GM21737 (cell line): ENCODE data around the gene PTGIS.
"Not testable (repeated sequence)": the region's sequence is repeated elsewhere in the genome, so short reads cannot be mapped to it uniquely, and the experiment has no call there.

Source experiments
- ATAC-seq: cut with Tn5 transposase; IDR thresholded peaks from one replicate; pipeline ENCODE4 v1.9.1; 2021; ENCODE audit warnings: mild to moderate bottlenecking, moderate library complexity; ENCODE audit not compliant: unreplicated experiment

Gene PTGIS

DNA sequence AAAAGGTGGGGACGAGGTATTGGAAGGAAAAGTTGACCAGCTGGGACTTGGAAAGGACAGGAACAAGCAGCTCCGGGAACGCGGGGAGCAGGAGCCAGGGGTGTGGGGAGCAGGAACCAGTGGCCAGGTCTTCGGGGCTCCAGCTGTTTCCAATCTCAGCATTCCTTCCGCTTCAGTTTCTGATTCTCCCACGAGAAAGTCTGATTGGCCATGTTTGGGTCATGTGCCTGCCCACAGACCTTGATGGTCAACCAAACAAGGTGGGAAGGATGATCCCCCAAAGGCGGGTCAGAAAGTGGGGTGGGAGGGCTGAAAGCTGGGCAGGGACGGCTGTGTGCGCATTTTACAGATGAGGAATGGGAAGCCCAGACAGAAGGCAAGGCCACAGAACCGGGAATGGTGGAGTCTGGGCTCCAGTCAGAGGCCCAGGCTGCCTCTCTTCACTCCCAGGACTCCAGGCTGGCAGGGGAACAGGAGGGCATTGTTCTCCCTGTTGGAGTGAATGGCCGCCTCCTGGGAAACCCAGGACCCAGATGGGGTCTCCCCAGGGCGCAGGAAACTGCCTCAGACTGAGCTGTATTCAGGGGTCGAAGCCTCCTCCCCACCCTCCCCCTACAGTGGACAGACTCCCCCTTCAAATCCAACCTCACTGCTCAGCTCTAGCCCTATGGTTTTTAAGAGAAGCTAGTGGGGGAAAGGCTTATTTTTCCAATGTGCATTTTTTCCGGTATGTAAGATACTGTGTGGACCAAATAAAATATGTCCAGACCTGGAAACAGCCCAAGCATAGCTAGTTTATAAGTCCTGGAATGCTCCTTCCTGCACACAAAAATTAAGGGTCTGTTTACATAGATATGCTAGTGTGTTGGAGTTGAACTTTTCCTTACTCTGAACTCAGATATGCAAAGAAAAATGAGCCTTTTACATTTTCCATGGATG, 12.2 kb upstream of the PTGIS start:
- no peak for ATAC-seq

DNA sequence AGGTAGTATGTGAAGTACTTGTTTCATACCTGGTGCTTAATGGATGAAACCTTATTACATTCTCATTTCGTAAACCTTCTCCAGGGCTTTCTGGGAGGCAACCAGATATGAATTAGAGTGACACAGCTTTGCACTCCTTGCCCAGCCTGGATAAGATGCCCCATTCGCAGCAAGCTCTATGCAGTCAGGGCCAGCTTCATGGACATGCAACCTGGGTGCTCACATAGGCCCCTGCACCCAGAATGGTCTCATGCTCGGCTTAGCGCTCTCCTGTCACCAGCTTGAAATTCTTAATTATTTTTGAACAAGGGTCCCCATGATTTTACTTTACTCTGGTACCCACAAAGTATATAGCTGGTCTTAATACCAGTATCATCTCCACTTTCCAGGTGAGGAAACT, 11.3 kb upstream of the PTGIS start:
- ATAC-seq, result no peak

GRCh38 chr20:49578436-49578835, 10.5 kb upstream of the PTGIS start:
- no peak for ATAC-seq

DNA sequence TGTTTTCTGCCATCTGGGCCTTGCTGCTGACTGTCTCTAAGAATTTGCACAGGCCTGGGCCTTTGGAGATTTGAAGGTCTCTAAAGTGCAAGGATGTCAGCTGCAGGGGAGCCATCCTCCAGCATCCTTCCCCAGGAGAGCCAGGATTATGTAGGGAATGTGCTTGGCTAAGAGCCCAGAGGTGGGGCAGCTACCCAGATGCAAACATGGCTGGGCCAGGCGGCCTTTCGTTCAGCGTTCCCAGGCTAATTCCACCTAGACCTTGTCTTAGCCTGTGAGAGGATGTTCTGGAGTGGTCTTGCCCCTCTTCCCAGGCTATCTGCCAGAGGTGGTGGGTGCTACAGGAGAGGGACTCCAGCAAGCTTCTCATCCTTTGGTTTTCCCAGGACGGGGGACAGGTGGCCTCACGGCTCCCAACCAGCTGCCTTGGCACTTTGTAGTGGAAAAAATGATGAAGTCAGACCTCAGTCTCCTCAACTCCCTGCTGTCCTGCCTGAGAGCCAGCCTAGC, 7.7 kb upstream of the PTGIS start:
- no peak for ATAC-seq

DNA sequence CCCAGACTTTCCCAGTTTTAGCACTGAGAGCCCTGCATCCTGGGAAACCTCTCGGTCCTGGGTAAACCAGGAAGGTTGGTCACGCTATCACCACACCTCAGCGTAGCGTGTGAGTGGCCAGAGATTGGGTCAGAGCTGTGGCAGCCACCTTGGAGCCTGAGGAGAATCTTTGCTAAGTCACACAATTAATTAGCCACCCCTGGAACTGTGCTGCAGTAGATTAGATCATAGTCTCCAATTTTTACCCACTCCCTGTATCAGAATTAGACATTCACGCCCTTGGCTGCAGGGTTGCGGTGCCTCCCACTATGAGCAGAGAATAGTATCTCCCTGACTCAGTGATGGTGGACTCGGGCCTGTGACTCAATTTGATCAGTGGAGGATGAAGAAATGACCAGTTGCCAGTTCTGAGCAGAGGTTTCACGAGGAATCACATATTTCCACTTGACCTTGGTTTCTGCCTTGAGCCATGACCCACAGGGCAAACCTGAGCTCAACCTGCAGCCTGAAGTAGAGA, 6.0 kb upstream of the PTGIS start:
- ATAC-seq, result no peak

DNA sequence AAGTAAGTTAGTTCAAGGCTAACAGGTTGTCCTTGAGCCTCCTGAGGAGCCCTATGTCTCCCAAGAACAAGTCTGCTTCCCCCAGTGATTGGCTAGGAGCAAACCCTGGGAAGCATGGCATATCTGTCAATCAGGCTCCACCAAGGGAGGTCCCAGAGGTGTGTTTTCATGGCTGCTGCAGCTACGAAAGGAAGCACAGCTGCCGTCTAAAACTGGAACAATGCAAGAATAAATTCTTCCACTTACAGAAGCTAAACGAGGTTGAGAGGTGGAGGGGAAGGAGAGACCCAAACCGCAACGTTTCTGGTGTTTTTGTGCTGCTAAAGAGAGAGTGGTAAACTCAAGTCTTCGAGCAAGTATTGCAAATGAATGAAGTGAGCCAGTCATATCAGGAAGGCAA, 4.9 kb upstream of the PTGIS start:
- no peak for ATAC-seq

GRCh38 chr20:49571553-49571835, 3.6 kb upstream of the PTGIS start:
- ATAC-seq, result no peak

DNA sequence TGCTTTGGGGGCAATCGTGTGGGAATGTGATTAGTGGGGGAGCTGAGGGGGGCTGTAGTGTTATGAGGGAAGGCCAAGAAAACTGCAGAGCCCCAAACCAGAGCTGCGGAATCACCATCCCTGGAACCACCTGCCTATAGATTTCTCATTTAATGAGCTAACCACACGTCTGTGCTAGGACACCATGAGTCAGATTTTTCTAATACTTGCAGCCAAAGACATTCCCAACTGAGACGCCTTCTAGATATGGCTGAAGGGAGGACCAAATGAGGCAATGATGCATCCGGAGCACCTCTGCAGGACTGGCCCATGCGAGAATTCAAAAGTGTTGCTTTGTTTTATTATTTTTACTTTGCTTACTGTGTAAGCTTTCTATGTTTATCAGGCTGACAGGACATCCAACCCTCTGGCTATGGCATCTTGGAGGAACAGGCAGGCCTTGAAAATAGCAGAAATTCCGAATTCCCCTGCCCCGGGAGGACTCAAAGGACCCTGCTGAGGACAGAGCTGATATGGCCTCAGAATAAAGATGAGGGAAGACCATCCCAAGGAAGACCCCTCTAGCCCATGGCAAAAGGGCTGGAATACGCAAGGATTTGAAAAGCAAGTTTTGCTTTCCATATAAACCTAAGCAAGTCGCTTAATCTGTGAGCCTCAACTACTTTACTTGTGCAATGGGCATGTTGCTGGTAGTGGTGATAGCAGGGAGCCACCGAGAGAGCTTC, 3.1 kb upstream of the PTGIS start:
- no peak for ATAC-seq

DNA sequence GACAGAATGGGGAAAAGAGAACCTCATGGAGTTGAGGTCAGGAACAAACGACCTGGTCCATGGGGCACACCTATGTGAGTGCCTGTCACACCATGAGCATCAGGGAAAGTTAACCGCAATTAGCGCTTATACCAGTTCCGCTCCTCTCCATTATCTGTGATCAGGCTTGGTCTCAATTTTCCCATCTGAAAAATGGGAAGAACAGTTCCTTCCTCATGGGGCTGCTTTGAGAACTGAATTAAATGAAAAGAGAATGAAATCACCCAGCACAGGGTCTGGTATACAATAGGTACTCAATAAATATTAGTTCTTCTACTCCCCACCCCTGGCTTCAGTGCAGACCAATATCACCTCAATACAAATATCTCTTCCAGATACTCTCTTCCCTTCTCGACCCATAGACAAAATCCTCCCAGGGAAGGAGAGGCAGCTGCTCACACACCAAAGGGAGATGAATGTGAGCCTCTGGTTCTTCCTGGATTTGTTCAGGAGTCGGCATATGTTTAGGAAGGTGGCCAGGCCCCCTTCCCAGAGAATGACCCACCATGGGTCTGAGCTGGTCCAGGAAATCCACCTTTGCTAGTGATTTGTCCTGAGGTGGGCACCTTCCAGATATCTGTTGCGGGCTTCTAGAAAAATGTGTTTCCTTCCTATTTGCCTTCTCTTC, 2.4 kb upstream of the PTGIS start:
- ATAC-seq, result no peak

DNA sequence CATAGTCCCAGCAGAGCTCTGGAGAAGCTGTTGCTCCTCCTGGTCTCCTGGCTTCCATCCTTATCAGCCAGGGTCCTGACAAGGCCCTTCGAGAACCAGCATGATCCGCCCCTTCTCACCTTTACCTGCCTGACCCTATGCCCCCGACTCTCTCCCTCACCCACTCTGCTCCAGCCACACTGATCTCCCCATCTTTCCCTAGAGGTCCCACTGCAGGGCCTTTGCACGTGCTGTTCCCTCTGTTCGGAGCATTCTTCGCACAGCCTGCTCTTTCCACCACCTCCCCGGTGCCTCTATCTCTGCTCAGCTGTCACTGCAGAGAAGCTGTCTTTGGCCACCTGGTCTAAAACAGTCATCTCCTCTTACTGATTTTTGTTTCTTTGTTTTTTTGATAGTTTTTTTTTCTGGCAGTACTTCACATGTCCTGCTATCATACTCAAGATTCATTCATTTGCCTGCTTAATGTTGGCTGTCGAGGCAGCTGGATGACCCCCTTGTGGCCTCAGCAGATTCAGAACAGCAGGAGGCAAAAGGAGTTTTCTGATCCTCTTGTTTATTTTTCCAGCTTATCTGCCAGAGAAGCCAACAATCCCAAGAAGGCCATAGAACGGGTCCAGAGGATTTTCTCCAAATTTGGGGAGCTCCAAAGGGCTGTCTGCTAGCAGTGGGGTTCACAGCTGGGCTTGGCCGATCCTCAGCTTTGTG, 1.6 kb upstream of the PTGIS start:
- ATAC-seq, result no peak

DNA sequence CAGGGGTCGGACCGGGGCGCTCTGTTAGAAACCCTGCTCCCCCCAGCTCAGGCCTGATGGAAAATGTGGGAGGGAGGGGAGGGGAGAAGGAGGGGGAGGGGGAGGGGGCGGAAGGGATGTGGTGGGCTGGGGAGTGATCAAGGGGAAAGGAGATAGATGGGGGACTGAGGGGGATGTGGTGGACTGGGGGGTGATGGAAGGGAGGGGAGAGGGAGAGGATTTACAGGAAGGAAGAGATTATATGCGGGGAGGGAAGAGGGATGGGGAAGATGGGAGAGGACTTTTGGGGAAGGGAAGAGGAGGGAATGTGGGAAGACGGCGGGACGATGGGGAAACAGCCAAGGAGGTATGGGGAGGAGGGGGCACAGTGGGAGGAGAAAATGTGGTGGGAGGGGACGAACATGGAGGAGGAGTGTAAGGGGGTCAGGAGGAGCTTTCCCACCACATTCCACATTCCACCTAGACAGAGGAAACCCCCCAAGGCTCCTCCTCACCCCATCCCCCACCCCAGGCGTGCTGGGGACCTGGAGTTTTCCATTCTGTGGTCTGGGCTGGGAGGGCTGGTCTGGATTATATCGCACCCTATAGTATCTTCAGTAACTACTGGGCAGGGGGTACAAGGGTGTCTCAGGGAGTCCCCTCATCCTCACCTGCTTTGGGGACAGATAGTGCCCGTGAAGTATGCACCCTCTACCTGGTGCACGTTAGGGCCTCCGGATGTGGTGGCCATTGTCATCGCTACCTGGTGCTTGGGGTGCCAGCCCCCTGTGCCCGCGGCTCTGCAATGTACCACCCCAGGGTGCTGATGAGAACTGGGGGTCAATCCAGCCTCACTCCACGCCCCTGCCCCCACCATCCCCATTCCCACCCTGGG, 578 bp upstream of the PTGIS start:
- no peak for ATAC-seq

- ATAC-seq, result no peak
Measured at GRCh38 chr20:49566401-49567364, 1.3 kb downstream of the PTGIS start.

DNA sequence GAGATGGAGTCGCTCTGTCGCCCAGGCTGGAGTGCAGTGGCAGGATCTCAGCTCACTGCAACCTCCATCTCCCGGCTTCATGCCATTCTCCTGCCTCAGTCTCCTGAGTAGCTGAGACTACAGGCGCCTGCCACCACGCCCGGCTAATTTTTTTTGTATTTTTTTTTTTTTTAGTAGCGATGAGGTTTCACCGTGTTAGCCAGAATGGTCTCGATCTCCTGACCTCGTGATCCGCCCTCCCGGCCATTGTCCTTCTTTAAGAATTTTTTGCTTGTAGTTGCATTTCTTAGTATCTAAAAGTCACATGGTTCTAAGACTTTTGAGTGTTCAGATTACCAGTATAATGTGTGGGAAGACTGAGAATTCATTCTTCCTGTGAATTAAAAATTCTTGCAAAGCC, 2.9 kb downstream of the PTGIS start:
- not testable (repeated sequence) for ATAC-seq

DNA sequence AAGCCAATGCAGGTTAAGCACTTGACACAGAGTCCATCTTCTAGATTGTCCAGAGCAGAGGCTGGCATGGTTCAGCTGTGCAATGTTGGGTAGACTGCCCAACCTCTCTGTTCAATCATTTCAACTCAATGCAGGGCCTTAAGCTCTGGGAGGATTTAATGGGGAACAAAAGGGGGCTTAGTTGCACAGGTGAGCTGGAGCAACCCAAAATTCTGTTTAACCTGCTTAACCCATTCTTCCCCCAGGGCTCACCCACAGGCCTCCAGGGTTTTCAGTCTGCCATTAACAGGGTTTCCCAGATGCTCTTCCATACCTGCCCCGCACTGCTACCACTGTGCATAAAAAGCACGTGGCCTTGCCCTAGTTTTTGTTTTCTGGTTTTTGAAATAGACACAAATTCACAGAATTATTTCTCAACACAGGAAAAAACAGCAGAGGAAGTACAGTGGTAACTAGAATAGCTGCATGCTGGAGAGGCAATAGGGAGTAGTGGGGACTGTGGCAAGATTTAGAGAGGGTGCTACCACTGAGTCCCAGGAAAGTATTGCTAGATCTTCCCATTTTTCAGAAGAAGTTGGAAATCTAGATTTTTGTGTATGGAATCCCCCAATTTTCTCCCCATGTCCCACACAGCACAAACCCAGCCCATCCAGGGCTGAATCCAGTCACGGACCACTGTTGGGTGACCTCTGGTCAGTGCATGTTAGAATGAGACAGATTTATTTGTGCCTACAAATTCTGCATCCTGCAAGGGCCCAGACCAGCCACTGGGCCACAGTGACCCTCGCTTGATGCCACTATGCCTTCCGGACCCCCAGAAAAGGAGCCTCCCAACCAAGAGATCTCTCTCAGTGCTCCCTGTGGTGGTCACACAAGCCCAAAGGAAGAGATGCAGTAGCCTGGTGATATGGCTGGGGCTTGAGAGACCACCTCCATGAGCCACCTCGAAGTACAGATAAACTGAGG, 4.6 kb downstream of the PTGIS start:
- ATAC-seq, result no peak

GRCh38 chr20:49562311-49563014, 5.5 kb downstream of the PTGIS start:
- ATAC-seq, result no peak

- ATAC-seq, result no peak
Measured at GRCh38 chr20:49561806-49562205, 6.1 kb downstream of the PTGIS start.

DNA sequence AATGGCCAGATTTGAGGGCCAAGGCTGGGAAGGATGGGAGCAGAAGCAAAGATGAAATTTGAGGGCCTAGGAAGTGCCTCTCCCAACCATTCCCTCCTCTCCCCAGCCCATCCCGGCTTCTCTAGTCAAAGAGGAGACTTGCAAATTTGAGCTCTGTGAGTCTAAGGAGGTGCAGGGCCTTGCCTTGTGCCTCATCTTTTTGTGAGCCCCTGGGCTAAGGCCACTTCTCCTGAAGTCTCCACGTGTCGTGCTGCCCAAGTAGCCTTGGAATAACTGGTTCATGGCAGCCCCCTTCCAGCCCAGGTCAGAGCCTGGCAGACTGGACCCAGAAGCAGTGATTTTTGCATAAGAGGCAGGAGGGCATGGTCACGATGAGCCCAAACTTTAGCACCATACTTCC, 6.7 kb downstream of the PTGIS start:
- ATAC-seq, result no peak
